A549 (cell line): ENCODE measurements around the gene TRIM29. TPM values are rescaled to one million over a fixed set of nuclear protein-coding genes. Genes with fewer than 3 reads are reported as not detected.

Source experiments
- ATAC-seq, 2 experiments: fragments of 200-7000 bp in 1 of 2; fragments of >200 bp in 1 of 2; cut with Nextera tagmentation in 1 of 2; cut with Tn5 transposase in 1 of 2; 3 replicates each; pipeline versions ENCODE4 v1.8.0 to v1.9.1; 2018 to 2020; ENCODE audit warnings: mild to moderate bottlenecking in 1 of 2, moderate library complexity in 1 of 2
- CTCF ChIA-PET: fragments of 300-600 bp; sonication (Branson Sonifier 250); formaldehyde crosslinking; extraction: SDS; loops from one replicate; lab custom pipeline; 2021; ENCODE audit warnings: antibody characterized with exemption, inconsistent platforms; lab: Yijun Ruan, JAX
- POLR2A ChIA-PET: fragments of 350-600 bp; formaldehyde crosslinking; extraction: SDS; loops from one replicate; lab custom pipeline; 2021; ENCODE audit warnings: antibody characterized with exemption, inconsistent platforms; lab: Yijun Ruan, JAX
- DNase-seq, 2 experiments: peaks; one replicate each; pipeline versions ENCODE4 v3.0.0 to v3.0.0-alpha.2; 2011 to 2016; ENCODE audit warnings: low read depth in 1 of 2, low spot score in 1 of 2
- FAIRE-seq: peaks from 2 replicates; lab custom pipeline; 2011; peaks lifted over from hg19 to GRCh38; lab: Jason Lieb, UNC
- H3K27ac ChIP-seq, 2 experiments: fragments of >200 bp; sonication (Bioruptor Twin); formaldehyde crosslinking; 3 replicates each; pipeline ENCODE4 v1.5.1; 2016 to 2017
- H3K4me1 ChIP-seq: fragments of >200 bp; sonication (Bioruptor Twin); formaldehyde crosslinking; 3 replicates; pipeline ENCODE4 v1.6.1; 2016
- H3K4me2 ChIP-seq: fragments of >200 bp; sonication (Bioruptor Twin); formaldehyde crosslinking; 3 replicates; pipeline ENCODE4 v1.6.1; 2016
- H3K4me3 ChIP-seq: fragments of >200 bp; sonication (Bioruptor Twin); formaldehyde crosslinking; 3 replicates; pipeline ENCODE4 v1.5.1; 2016
- H3K9me3 ChIP-seq: fragments of >200 bp; sonication (Bioruptor Twin); formaldehyde crosslinking; 3 replicates; pipeline ENCODE4 v1.6.1; 2016
- BHLHE40 ChIP-seq: IDR thresholded peaks from 2 replicates; pipeline ENCODE4 v1.6.1; 2012; ENCODE audit warnings: low read depth, low read length, inconsistent platforms
- CHD2 ChIP-seq: fragments of 150-350 bp; IDR thresholded peaks from 2 replicates; pipeline ENCODE4 v1.6.1; 2014; ENCODE audit warnings: low read length; ENCODE audit not compliant: partially characterized antibody
- CHD4 ChIP-seq: fragments of 200-600 bp; sonication (generic); IDR thresholded peaks from 2 replicates; pipeline ENCODE4 v1.6.1; 2016; ENCODE audit warnings: antibody characterized with exemption, mild to moderate bottlenecking, borderline replicate concordance
- EHF ChIP-seq: fragments of 250-450 bp; sonication (Bioruptor Pico); IDR thresholded peaks from 2 replicates; pipeline ENCODE4 v1.5.0; 2020; ENCODE audit warnings: mild to moderate bottlenecking
- EHMT2 ChIP-seq: fragments of 200-600 bp; sonication (generic); IDR thresholded peaks from 2 replicates; pipeline ENCODE4 v1.6.1; 2016; ENCODE audit warnings: antibody characterized with exemption, low read depth, mild to moderate bottlenecking, moderate library complexity
- EP300 ChIP-seq, 2 experiments: fragments of >200 bp; sonication (Bioruptor Twin); formaldehyde crosslinking; IDR thresholded peaks; 2 replicates in 1 of 2; 3 replicates in 1 of 2; pipeline ENCODE4 v1.6.1; 2016 to 2017
- FOSL2 ChIP-seq, 2 experiments: fragments of 450-650 bp in 1 of 2; fragments of >200 bp in 1 of 2; sonication (Bioruptor Twin) in 1 of 2; formaldehyde crosslinking; IDR thresholded peaks; 2 replicates each; pipeline versions ENCODE4 v1.5.0 to v1.6.1; 2016 to 2020; ENCODE audit warnings: mild to moderate bottlenecking in 1 of 2, moderate library complexity in 1 of 2
- GATA3 ChIP-seq: IDR thresholded peaks from 2 replicates; pipeline ENCODE4 v1.6.1; 2012; ENCODE audit warnings: borderline replicate concordance
- HDAC2 ChIP-seq: fragments of 200-600 bp; sonication (generic); IDR thresholded peaks from 2 replicates; pipeline ENCODE4 v1.6.1; 2016
- HEYL ChIP-seq: fragments of 250-450 bp; sonication (Bioruptor Pico); IDR thresholded peaks from 2 replicates; pipeline ENCODE4 v1.8.0; 2021; ENCODE audit warnings: mild to moderate bottlenecking, moderate library complexity
- HOXA7 ChIP-seq: fragments of 250-450 bp; sonication (Bioruptor Pico); IDR thresholded peaks from 2 replicates; pipeline ENCODE4 v1.5.0; 2020; ENCODE audit warnings: mild to moderate bottlenecking, moderate library complexity
- JUNB ChIP-seq: fragments of >200 bp; sonication (Bioruptor Twin); formaldehyde crosslinking; IDR thresholded peaks from 2 replicates; pipeline ENCODE4 v1.6.1; 2016
- KDM1A ChIP-seq: fragments of 200-600 bp; sonication (generic); IDR thresholded peaks from 2 replicates; pipeline ENCODE4 v1.6.1; 2016; ENCODE audit warnings: low read depth, mild to moderate bottlenecking
- MYC ChIP-seq: IDR thresholded peaks from 2 replicates; pipeline ENCODE4 v1.6.1; 2012; ENCODE audit warnings: mild to moderate bottlenecking, inconsistent platforms, low read length, improper control_type of control experiment, borderline replicate concordance
- NR3C1 ChIP-seq: fragments of >200 bp; sonication (Bioruptor Twin); formaldehyde crosslinking; IDR thresholded peaks from 3 replicates; pipeline ENCODE4 v1.6.1; 2017
- PHF8 ChIP-seq: fragments of 200-600 bp; sonication (generic); IDR thresholded peaks from 2 replicates; pipeline ENCODE4 v1.6.1; 2016; ENCODE audit warnings: low read depth, mild to moderate bottlenecking, antibody characterized with exemption, moderate library complexity, borderline replicate concordance
- POLR2A ChIP-seq: IDR thresholded peaks from 2 replicates; pipeline ENCODE4 v1.6.1; 2012; ENCODE audit warnings: mild to moderate bottlenecking, low read length
- POLR2AphosphoS2 ChIP-seq: conservative IDR thresholded peaks from 2 replicates; pipeline ENCODE4 v1.6.1; 2012; ENCODE audit warnings: low read length, improper control_type of control experiment, inconsistent platforms
- RNF2 ChIP-seq: fragments of 200-600 bp; sonication (generic); IDR thresholded peaks from 2 replicates; pipeline ENCODE4 v1.6.1; 2016; ENCODE audit warnings: low read depth, mild to moderate bottlenecking, antibody characterized with exemption, moderate library complexity, borderline replicate concordance
- TFCP2L1 ChIP-seq: fragments of 250-450 bp; sonication (Bioruptor Pico); IDR thresholded peaks from 2 replicates; pipeline ENCODE4 v1.5.0; 2021; ENCODE audit warnings: mild to moderate bottlenecking
- ZSCAN20 ChIP-seq: fragments of 250-450 bp; sonication (Bioruptor Pico); IDR thresholded peaks from 2 replicates; pipeline ENCODE4 v1.8.0; 2022; ENCODE audit warnings: mild to moderate bottlenecking, moderate library complexity
- WGBS: methylation state at CpG from one replicate; pipeline ENCODE4 v1.1.6; 2017; ENCODE audit errors: missing lambda C conversion rate; 5-methylcytosine and 5-hydroxymethylcytosine counted together
- polyA plus RNA-seq, 4 experiments: library from polyadenylated mRNA; depleted of rRNA in 3 of 4; stranded (reverse); fragments of >200 nt; fragmentation: RNase III in 1 of 4; extraction: RNeasy Plus Mini Kit Qiagen cat#74134 plus additional on column Dnase treatment in 1 of 4; gene quantifications; 2 replicates in 3 of 4; 3 replicates in 1 of 4; pipeline ENCODE4 v1.2.3, GENCODE V29; 2011 to 2017
- TF ChIP-seq, protein P1 (sequence below): fragments of 250-450 bp; sonication (Bioruptor Pico); IDR thresholded peaks from 2 replicates; pipeline ENCODE4 v1.5.0; 2020; ENCODE audit warnings: low read depth, mild to moderate bottlenecking, moderate library complexity
- TF ChIP-seq, protein P2 (sequence below): IDR thresholded peaks from 2 replicates; pipeline ENCODE4 v1.6.1; 2012
- TF ChIP-seq, protein P3 (sequence below): IDR thresholded peaks from 2 replicates; pipeline ENCODE4 v1.6.1; 2012; ENCODE audit warnings: low read depth, borderline replicate concordance
- TF ChIP-seq, protein P4 (sequence below): fragments of 150-350 bp; IDR thresholded peaks from 2 replicates; pipeline ENCODE4 v1.6.1; 2014; ENCODE audit warnings: low read depth, mild to moderate bottlenecking, low read length

Gene TRIM29
- polyA plus RNA-seq, 2 of the 4 experiments (the other 2 are of a cell fraction): 2.7 to 3.6 TPM

DNA sequence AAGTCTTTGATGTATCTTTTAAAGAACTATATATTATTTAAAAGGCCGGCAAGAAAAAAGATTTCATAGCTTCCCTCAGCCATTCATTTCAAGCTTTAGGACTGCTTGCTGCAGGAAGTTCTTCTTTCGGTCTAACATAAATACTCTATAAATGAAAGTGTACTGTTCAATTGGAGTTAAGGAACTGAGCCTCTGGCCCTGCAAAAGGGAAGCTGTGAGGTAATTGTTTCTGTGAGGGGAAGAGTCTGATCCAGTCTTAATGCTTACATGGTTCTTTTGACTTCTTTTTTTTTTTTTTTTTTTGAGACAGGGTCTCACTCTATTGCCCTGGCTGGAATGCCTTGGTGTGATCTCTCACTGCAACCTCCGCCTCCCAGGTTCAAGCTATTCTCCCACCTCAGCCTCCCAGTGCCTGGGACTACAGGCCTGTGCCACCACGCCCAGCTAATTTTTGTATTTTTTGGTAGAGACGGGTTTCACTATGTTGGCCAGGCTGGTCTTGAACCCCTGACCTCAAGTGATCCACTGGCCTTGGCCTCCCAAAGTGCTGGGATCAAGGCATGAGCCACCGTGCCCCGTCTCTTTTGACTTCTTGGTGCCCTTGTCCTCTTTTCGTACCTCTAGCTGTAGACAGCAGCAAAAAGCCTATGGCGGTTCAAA lies 4.7 kb upstream of the TRIM29 start:
- no peaks in the 10 kb centered on the region for H3K4me1 ChIP-seq
- H3K4me2 ChIP-seq: no peak overlapping the region
- TF ChIP-seq HDAC2 (no peak), ZSCAN20 (no peak), POLR2AphosphoS2 (no peak), CHD4 (no peak), BHLHE40 (no peak), CHD2 (no peak), KDM1A (no peak), NR3C1 (no peak), MYC (no peak), POLR2A (no peak), GATA3 (no peak), RNF2 (no peak), FOSL2 (IDR thresholded peaks at IDR 0.05) (no peak), FOSL2 (CRISPR knock-in tag; IDR thresholded peaks at IDR 0.05) (no peak), JUNB (no peak), PHF8 (no peak)
- TF ChIP-seq, protein P1, sequence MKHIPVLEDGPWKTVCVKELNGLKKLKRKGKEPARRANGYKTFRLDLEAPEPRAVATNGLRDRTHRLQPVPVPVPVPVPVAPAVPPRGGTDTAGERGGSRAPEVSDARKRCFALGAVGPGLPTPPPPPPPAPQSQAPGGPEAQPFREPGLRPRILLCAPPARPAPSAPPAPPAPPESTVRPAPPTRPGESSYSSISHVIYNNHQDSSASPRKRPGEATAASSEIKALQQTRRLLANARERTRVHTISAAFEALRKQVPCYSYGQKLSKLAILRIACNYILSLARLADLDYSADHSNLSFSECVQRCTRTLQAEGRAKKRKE: no peak
- TF ChIP-seq, protein P2, sequence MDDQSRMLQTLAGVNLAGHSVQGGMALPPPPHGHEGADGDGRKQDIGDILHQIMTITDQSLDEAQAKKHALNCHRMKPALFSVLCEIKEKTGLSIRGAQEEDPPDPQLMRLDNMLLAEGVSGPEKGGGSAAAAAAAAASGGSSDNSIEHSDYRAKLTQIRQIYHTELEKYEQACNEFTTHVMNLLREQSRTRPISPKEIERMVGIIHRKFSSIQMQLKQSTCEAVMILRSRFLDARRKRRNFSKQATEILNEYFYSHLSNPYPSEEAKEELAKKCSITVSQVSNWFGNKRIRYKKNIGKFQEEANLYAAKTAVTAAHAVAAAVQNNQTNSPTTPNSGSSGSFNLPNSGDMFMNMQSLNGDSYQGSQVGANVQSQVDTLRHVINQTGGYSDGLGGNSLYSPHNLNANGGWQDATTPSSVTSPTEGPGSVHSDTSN: no peak
- TF ChIP-seq, protein P3, sequence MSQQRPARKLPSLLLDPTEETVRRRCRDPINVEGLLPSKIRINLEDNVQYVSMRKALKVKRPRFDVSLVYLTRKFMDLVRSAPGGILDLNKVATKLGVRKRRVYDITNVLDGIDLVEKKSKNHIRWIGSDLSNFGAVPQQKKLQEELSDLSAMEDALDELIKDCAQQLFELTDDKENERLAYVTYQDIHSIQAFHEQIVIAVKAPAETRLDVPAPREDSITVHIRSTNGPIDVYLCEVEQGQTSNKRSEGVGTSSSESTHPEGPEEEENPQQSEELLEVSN: no peak
- TF ChIP-seq, all 56 proteins: peak for 0
- no peak overlapping the region for H3K4me3 ChIP-seq
- no peak for ATAC-seq
- no peaks in the 10 kb centered on the region for H3K9me3 ChIP-seq
- no peak for FAIRE-seq
- no peak overlapping the region for H3K27ac ChIP-seq
- DNase-seq: no peak
- 78% methylated on average over 9 of the region's 9 CpGs for WGBS
- POLR2A ChIA-PET: no interaction called here
- CTCF ChIA-PET: interaction anchor here (1.2 kb wide), 1 partner anchor 28 kb away, joined by 4 read pairs; no protein-coding TSS in a partner anchor

DNA sequence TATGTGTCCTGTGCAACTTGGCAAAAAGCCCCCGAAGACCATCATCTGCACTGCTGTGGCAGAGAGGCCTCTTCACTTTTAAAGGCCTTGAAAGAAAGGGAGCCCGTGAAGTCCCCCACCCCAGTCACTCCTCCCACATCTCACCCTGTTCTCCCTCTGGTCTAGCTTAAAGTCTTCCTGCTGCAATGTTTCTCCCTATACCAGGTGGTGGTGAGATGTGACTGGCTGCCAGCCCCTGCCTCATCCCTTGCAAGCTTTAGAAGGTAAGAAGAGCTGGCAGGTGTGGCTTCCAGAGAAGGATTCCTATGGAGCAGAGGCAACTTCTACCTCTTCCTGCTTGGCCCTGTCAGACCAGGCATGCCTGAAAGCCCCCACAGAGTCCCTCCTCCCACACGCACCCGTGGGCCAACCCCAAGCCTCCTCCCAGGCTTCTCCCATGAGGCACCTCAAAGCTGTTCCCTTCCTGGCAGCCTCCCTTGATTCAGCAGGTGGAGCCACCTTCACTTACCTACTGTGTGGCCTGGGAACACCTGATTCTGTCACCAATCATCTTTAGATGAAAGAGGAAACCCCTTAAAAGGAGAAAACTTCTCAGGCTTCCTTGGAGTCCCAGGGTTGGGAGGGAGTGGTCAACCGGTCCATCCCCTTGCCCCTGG lies 4.0 kb upstream of the TRIM29 start:
- CTCF ChIA-PET: interaction anchor here (1.2 to 1.4 kb wide), 2 partner anchors 28 kb away, joined by 3 to 4 read pairs; no protein-coding TSS in a partner anchor
- FAIRE-seq (no peak), DNase-seq (no peak)

More for the DNA sequence above, 4.0 kb upstream of the TRIM29 start:
- no peak overlapping the region for H3K4me2 ChIP-seq
- H3K4me1 ChIP-seq: no peaks in the 10 kb centered on the region
- no peak for TF ChIP-seq EHMT2
- TF ChIP-seq KDM1A: no peak
- no peak for TF ChIP-seq HDAC2
- no peak for TF ChIP-seq EHF (CRISPR knock-in tag)
- TF ChIP-seq PHF8: no peak
- TF ChIP-seq, protein P4, sequence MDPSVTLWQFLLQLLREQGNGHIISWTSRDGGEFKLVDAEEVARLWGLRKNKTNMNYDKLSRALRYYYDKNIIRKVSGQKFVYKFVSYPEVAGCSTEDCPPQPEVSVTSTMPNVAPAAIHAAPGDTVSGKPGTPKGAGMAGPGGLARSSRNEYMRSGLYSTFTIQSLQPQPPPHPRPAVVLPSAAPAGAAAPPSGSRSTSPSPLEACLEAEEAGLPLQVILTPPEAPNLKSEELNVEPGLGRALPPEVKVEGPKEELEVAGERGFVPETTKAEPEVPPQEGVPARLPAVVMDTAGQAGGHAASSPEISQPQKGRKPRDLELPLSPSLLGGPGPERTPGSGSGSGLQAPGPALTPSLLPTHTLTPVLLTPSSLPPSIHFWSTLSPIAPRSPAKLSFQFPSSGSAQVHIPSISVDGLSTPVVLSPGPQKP: no peak
- TF ChIP-seq TFCP2L1: no peak
- no peak for TF ChIP-seq FOSL2 (IDR thresholded peaks at IDR 0.05)
- TF ChIP-seq FOSL2 (CRISPR knock-in tag; IDR thresholded peaks at IDR 0.05): no peak
- TF ChIP-seq EP300 (IDR thresholded peaks at IDR 0.05): no peak
- no peak for TF ChIP-seq HOXA7 (CRISPR knock-in tag)
- no peak for TF ChIP-seq POLR2AphosphoS2
- no peak for TF ChIP-seq CHD4
- no peak for TF ChIP-seq GATA3
- TF ChIP-seq HEYL (CRISPR knock-in tag): no peak
- WGBS: 68% methylated on average over 5 of the region's 5 CpGs
- no peaks in the 10 kb centered on the region for H3K9me3 ChIP-seq
- ATAC-seq: no peak
- no peak overlapping the region for H3K4me3 ChIP-seq
- POLR2A ChIA-PET: no interaction called here
- no peak overlapping the region for H3K27ac ChIP-seq
